GM19452 (cell line): ENCODE measurements around the gene PNMA8B.
"Not testable (repeated sequence)": the region's sequence is repeated elsewhere in the genome, so short reads cannot be mapped to it uniquely, and the experiment has no call there.

Source experiments
- ATAC-seq: cut with Tn5 transposase; IDR thresholded peaks from one replicate; pipeline ENCODE4 v1.9.1; 2021; ENCODE audit not compliant: unreplicated experiment

Gene PNMA8B

GRCh38 chr19:46495786-46496099 is at the start of gene PNMA8B:
TSS of gene PNMA8B (minus strand) at chr19:46495867. CDS start at chr19:46495465, 402 bp downstream.
- no peak for ATAC-seq

- no peak for ATAC-seq
These were observed 49.0 kb upstream of the PNMA8B start for GRCh38 chr19:46544651-46545050.

- ATAC-seq, result no peak
These were observed 47.0 kb upstream of the PNMA8B start for GRCh38 chr19:46542428-46543230.

- ATAC-seq, result no peak
These were observed 41.8 kb upstream of the PNMA8B start for GRCh38 chr19:46537136-46538097.

GRCh38 chr19:46536391-46536790 is 40.7 kb upstream of the PNMA8B start:
- ATAC-seq, result no peak

- no peak for ATAC-seq
These were observed 38.0 kb upstream of the PNMA8B start for GRCh38 chr19:46533621-46534081.

GRCh38 chr19:46533078-46533620 is 37.5 kb upstream of the PNMA8B start:
- no peak for ATAC-seq

- ATAC-seq, result no peak
These were observed 35.0 kb upstream of the PNMA8B start for GRCh38 chr19:46530636-46531035.

GRCh38 chr19:46529622-46530451 is 34.2 kb upstream of the PNMA8B start:
- ATAC-seq, result no peak

GRCh38 chr19:46528601-46529590 is 33.2 kb upstream of the PNMA8B start:
- ATAC-seq, result no peak

GRCh38 chr19:46526801-46527200 is 31.1 kb upstream of the PNMA8B start:
- not testable (repeated sequence) for ATAC-seq

- no peak for ATAC-seq
These were observed 28.6 kb upstream of the PNMA8B start for GRCh38 chr19:46524308-46524707.

- not testable (repeated sequence) for ATAC-seq
These were observed 27.3 kb upstream of the PNMA8B start for GRCh38 chr19:46522988-46523387.

- ATAC-seq, result no peak
These were observed 25.7 kb upstream of the PNMA8B start for GRCh38 chr19:46521241-46521868.

GRCh38 chr19:46520616-46521015 is 24.9 kb upstream of the PNMA8B start:
- ATAC-seq, result no peak

GRCh38 chr19:46517471-46517870 is 21.8 kb upstream of the PNMA8B start:
- no peak for ATAC-seq

- no peak for ATAC-seq
These were observed 20.2 kb upstream of the PNMA8B start for GRCh38 chr19:46515879-46516350.

- ATAC-seq, result no peak
These were observed 19.6 kb upstream of the PNMA8B start for GRCh38 chr19:46515290-46515609.
